Ascending aorta (tissue), 2 donors: ENCODE results near the gene THRA. TPM values are rescaled to one million over a fixed set of nuclear protein-coding genes. Genes with fewer than 3 reads are reported as not detected.
A peak's percentile ranks its signal among the peaks of the same experiment; 100 is the strongest.

Experiments
- DNase-seq, 2 donors: peaks; one replicate each; pipeline ENCODE4 v3.0.0-alpha.2; 2019; ENCODE audit warnings: low spot score in 2 of 2
- H3K27ac ChIP-seq, 2 donors: fragments of 200-600 bp; sonication (generic); one replicate each; pipeline ENCODE4 v1.5.1; 2016 to 2017; ENCODE audit warnings: mild to moderate bottlenecking in 1 of 2
- H3K27me3 ChIP-seq: fragments of 200-600 bp; sonication (generic); one replicate; pipeline ENCODE4 v1.5.1; 2017
- H3K36me3 ChIP-seq, 2 donors: fragments of 200-600 bp; sonication (generic); one replicate each; pipeline ENCODE4 v1.5.1; 2016
- H3K4me1 ChIP-seq, 2 donors: fragments of 200-600 bp; sonication (generic); one replicate each; pipeline ENCODE4 v1.5.1; 2016 to 2017; ENCODE audit warnings: mild to moderate bottlenecking in 1 of 2
- H3K4me3 ChIP-seq, 2 donors: fragments of 200-600 bp; sonication (generic); one replicate each; pipeline ENCODE4 v1.5.1; 2016 to 2017; ENCODE audit warnings: mild to moderate bottlenecking in 1 of 2
- H3K9me3 ChIP-seq, 2 donors: fragments of 200-600 bp; sonication (generic); one replicate each; pipeline ENCODE4 v1.5.1; 2016
- intact Hi-C: fragments of 100-400 bp; cut with DNase I; formaldehyde crosslinking; loops from one replicate; pipeline ENCODE4 v1.15.1; 2023
- total RNA-seq: library from RNA; depleted of rRNA; stranded (reverse); fragments of >200 nt; gene quantifications from one replicate; pipeline ENCODE4 v1.1.0, GENCODE V29; 2016
- TF ChIP-seq, protein P1 (sequence below), 3 experiments: fragments of 200-600 bp in 2 of 3; fragments of 450-650 bp in 1 of 3; sonication (generic) in 2 of 3; IDR thresholded peaks; one replicate each; pipeline ENCODE4 v1.5.1; 2016 to 2019; ENCODE audit warnings: antibody characterized with exemption in 3 of 3, mild to moderate bottlenecking in 1 of 3, moderate library complexity in 1 of 3

THRA gene
- total RNA-seq, 1 donor from 2014 or later = 35.4 TPM

DNA sequence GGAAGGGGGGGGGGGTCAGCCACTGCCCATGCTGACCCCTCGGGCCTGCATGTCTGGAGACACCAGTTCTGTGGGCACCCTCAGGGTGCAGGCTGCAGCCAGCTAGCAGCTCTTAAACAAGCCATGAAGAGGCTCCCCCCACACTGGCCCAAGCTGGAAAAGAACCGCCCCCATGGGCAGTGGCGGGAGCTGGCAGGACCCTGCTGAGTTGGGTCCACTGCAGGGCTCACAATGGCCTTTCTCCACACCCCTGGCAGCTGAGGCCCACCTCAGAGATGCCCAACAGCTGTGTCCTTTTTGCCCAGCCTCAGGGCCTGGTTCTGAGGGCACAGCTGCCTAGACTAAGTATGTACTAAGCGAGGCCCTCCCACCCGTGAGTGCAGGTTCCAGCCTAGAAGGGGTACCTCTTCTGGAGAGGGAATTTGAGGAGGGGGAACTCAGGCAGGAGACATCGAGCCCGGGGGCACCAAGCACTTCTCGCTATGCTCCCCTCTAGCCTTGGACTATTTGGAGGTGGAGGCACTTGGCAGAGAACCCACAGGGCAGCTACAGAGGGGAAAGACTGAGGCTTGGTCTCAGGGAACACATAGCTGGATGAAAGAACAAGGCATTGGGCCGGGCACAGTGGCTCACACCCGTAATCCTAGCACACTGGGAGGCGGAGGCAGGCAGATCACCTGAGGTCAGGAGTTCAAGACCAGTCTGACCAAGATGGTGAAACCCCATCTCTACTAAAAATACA is 3.2 kb downstream of the THRA start:
- DNase-seq = no peak
- Histone ChIP-seq H3K36me3 (no peaks in the 10 kb centered on the region), H3K27ac (peak overlapping the region; percentile 91), H3K4me1 (peaks cover 25 to 64% of the 10 kb centered on the region in 2 donors), H3K9me3 (no peaks in the 10 kb centered on the region), H3K27me3 (no peaks in the 10 kb centered on the region), H3K4me3 (peak overlapping the region; percentile 93 to 100)
- intact Hi-C loops = no loop called here
- TF ChIP-seq, protein P1, sequence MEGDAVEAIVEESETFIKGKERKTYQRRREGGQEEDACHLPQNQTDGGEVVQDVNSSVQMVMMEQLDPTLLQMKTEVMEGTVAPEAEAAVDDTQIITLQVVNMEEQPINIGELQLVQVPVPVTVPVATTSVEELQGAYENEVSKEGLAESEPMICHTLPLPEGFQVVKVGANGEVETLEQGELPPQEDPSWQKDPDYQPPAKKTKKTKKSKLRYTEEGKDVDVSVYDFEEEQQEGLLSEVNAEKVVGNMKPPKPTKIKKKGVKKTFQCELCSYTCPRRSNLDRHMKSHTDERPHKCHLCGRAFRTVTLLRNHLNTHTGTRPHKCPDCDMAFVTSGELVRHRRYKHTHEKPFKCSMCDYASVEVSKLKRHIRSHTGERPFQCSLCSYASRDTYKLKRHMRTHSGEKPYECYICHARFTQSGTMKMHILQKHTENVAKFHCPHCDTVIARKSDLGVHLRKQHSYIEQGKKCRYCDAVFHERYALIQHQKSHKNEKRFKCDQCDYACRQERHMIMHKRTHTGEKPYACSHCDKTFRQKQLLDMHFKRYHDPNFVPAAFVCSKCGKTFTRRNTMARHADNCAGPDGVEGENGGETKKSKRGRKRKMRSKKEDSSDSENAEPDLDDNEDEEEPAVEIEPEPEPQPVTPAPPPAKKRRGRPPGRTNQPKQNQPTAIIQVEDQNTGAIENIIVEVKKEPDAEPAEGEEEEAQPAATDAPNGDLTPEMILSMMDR (IDR thresholded peaks at IDR 0.05) = no peak

DNA sequence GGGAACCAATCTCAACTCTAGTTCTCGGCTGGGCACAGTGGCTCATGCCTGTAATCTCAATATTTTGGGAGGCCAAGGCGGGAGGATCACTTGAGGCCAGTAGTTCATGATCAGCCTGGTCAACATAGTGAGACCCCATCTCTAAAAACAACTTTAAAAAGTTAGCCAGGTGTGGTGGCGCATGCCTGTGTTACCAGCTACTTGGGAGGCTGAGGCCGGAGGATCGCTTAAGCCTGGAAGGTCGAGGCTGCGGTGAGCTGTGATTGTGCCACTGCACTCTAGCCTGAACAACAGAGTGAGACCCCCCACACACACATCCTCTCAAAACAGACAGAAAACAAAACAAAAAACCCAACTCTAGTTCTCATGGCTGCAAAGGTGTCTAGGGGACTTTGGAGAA is 4.9 kb downstream of the THRA start:
- intact Hi-C loops = loop anchor here (2.0 kb wide), 1 partner anchor 25 kb away; no protein-coding TSS in a partner anchor
- Histone ChIP-seq H3K27ac (peak overlapping the region; percentile 91), H3K27me3 (no peaks in the 10 kb centered on the region), H3K36me3 (no peaks in the 10 kb centered on the region), H3K9me3 (no peaks in the 10 kb centered on the region), H3K4me3 (no peak overlapping the region), H3K4me1 (peaks cover 38 to 74% of the 10 kb centered on the region in 2 donors)
- TF ChIP-seq, protein P1 (IDR thresholded peaks at IDR 0.05) = no peak
- no peak for DNase-seq

DNA sequence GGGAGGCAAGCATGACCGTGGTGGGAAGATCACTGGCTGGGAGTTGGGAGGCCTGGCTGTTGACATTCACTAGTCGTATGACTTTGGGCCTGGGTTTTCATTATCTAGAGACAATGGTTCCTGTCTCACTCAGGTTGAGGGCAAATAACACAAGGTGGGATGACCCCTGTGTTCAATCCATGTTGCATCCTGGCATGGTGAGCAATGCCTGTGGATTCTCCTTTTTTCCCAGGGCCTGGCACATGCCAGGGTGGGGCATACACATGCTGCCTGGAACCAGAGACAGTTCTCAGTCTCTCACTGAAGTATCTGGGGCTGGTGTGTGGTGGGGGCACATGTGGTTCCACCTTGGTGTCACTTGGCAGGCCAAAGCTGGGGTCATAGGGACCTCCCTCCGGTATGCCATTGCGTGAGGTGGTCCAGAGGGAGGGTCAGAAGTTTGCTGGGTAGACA is 5.4 kb downstream of the THRA start:
- Histone ChIP-seq H3K27ac (peak overlapping the region; percentile 91), H3K4me1 (peaks cover 43 to 79% of the 10 kb centered on the region in 2 donors), H3K9me3 (no peaks in the 10 kb centered on the region), H3K27me3 (no peaks in the 10 kb centered on the region), H3K4me3 (peak overlapping the region; percentile 39 to 51), H3K36me3 (no peaks in the 10 kb centered on the region)
- no peak for DNase-seq
- TF ChIP-seq, protein P1 (IDR thresholded peaks at IDR 0.05) = no peak
- intact Hi-C loops = loop anchor here (2.0 kb wide), 1 partner anchor 25 kb away; no protein-coding TSS in a partner anchor

DNA sequence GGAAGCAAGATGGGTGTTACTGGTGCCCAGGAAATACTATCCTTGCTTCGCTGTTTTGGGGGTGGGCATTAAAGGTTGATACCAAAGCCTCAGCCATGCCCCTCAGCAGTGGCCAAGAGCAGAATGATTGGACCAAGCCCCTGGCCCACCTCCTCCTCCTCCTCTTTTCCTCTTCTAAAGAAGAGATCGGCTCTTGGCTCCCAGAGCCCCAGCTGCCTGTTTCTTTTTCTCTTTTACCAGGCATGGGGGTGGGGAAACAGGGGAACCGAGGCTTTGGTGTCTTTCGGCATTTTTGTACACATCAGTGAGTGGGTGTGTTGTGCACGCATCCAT is 5.8 kb downstream of the THRA start:
- H3K4me1 ChIP-seq = peaks cover 47 to 83% of the 10 kb centered on the region in 2 donors
- H3K27me3 ChIP-seq = no peaks in the 10 kb centered on the region
- H3K4me3 ChIP-seq = peak overlapping the region; percentile 39 to 51
- intact Hi-C loops = loop anchor here (2.0 kb wide), 1 partner anchor 24 kb away; no protein-coding TSS in a partner anchor
- TF ChIP-seq, protein P1 (IDR thresholded peaks at IDR 0.05) = no peak
- H3K27ac ChIP-seq = peak overlapping the region; percentile 91
- no peaks in the 10 kb centered on the region for H3K36me3 ChIP-seq
- no peaks in the 10 kb centered on the region for H3K9me3 ChIP-seq
- no peak for DNase-seq

DNA sequence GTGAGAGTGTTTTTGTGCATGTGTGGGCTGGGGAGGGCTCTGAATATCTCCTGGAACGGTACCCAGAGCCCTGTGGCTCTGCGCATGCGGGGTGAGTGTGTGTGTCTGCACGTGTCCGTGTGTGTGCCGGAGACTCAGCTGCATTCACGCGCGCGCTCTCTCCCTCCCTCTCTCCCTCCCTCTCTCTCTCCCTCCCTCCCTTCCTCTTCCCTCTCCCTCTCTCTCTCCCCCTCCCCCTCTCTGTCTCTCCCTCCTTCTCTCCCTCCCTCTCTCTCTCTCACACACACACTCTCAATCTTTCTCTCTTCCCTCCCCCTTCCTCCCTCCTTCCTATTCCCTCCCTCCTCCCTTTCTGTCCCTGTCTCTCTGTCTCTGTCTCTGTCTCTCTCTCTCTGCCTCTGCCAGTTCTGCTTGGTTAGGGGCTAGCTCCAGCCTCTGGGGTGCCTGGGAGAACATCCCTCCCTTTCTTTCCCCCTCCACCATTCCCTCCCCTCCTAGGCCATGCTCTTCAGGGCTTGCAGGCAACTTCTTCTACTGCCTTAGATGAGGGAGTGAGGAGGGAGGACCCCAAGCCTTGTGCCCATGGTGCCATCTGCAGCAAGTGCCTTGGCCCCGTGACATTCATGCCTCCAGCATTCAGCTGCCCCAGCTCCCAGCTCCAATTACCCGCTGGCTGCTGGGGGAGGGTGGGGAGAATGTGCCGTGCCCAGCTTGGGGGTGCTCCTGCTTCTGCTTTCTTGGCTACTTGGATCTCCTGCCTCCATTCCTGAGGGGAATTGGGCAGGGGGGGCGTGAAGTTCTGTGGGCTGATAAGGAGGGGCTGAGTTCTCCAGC is 6.4 kb downstream of the THRA start:
- H3K27me3 ChIP-seq = no peaks in the 10 kb centered on the region
- H3K4me3 ChIP-seq = peak overlapping the region; percentile 39 to 51
- H3K27ac ChIP-seq = peak overlapping the region; percentile 91
- no peaks in the 10 kb centered on the region for H3K36me3 ChIP-seq
- peaks cover 48 to 84% of the 10 kb centered on the region in 2 donors for H3K4me1 ChIP-seq
- peak; percentile 76 to 92 for DNase-seq
- TF ChIP-seq, protein P1 (IDR thresholded peaks at IDR 0.05) = peak in 1 of 3 experiments; percentile 5
- no peaks in the 10 kb centered on the region for H3K9me3 ChIP-seq
- intact Hi-C loops = loop anchor here (2.0 kb wide), 1 partner anchor 24 kb away; no protein-coding TSS in a partner anchor
